H1 (cell line): Measurements from ENCODE around the gene MBOAT1. TPM values are rescaled to one million over a fixed set of nuclear protein-coding genes. Genes with fewer than 3 reads are reported as not detected.

Experiments used
- CEBPB ChIP-seq: IDR thresholded peaks from 2 replicates; pipeline ENCODE4 v1.6.1; 2012; ENCODE audit warnings: low read depth, low read length
- KDM5A ChIP-seq: fragments of 200-600 bp; IDR thresholded peaks from 2 replicates; pipeline ENCODE4 v1.7.1; 2012; ENCODE audit warnings: mild to moderate bottlenecking, low read length, inconsistent platforms, mixed read lengths
- POLR2A ChIP-seq, 2 experiments: IDR thresholded peaks; 1 replicate in 1 of 2; 2 replicates in 1 of 2; pipeline ENCODE4 v1.6.1; 2011; ENCODE audit warnings: low read depth in 2 of 2, low read length in 2 of 2, mild to moderate bottlenecking in 2 of 2; ENCODE audit errors: control extremely low read depth in 1 of 2
- RAD21 ChIP-seq, 2 experiments: IDR thresholded peaks in 1 of 2; conservative IDR thresholded peaks in 1 of 2; 2 replicates each; pipeline ENCODE4 v1.6.1; 2011; ENCODE audit warnings: low read depth in 2 of 2, low read length in 2 of 2, improper control_type of control experiment in 1 of 2, inconsistent platforms in 1 of 2, mild to moderate bottlenecking in 1 of 2, moderate library complexity in 1 of 2
- RBBP5 ChIP-seq: IDR thresholded peaks from 2 replicates; pipeline ENCODE4 v1.7.1; 2012; ENCODE audit warnings: low read depth, mild to moderate bottlenecking, inconsistent platforms, low read length, moderate library complexity, borderline replicate concordance
- SIRT6 ChIP-seq: IDR thresholded peaks from one replicate; pipeline ENCODE4 v1.7.1; 2012; ENCODE audit warnings: low read length, inconsistent platforms
- USF2 ChIP-seq: IDR thresholded peaks from 2 replicates; pipeline ENCODE4 v1.6.1; 2011; ENCODE audit warnings: low read length, improper control_type of control experiment
- polyA plus RNA-seq, 7 experiments: library from polyadenylated mRNA; depleted of rRNA in 3 of 7; stranded (reverse) in 5 of 7; unstranded in 2 of 7; fragments of >200 nt in 5 of 7; fragments of 200-250 nt in 2 of 7; gene quantifications; 1 replicate in 5 of 7; 2 replicates in 1 of 7; 4 replicates in 1 of 7; pipeline versions ENCODE4 v1.2.1 to v1.2.3, GENCODE V29; 2011 to 2013; ENCODE audit warnings: missing spikeins in 2 of 7, mixed read lengths in 2 of 7
- total RNA-seq: library from RNA; stranded (reverse); fragmentation: NEBNext Ultra II Directional; extraction: Animal tissue kit (Norgen Biotek cat#: 25700); gene quantifications from 2 replicates; pipeline ENCODE4 v1.2.1, GENCODE V29; 2021
- TF ChIP-seq, protein P1 (sequence below), 3 experiments: IDR thresholded peaks; 1 replicate in 2 of 3; 2 replicates in 1 of 3; pipeline versions ENCODE4 v1.5.1 to v1.6.1; 2011; ENCODE audit warnings: low read length in 3 of 3, mild to moderate bottlenecking in 3 of 3, inconsistent platforms in 2 of 3, low read depth in 1 of 3, moderate library complexity in 1 of 3; ENCODE audit not compliant: insufficient read depth in 1 of 3; ENCODE audit errors: control extremely low read depth in 1 of 3

MBOAT1 gene
- total and polyA plus RNA-seq, 2 of the 8 experiments (the other 6 are each of a cell fraction or from before 2014, with no cell fraction given) = 4.9 to 19.5 TPM

GRCh38 chr6:20251525-20251924 lies 39.3 kb upstream of the MBOAT1 start (continued):
- TF ChIP-seq, protein P1, sequence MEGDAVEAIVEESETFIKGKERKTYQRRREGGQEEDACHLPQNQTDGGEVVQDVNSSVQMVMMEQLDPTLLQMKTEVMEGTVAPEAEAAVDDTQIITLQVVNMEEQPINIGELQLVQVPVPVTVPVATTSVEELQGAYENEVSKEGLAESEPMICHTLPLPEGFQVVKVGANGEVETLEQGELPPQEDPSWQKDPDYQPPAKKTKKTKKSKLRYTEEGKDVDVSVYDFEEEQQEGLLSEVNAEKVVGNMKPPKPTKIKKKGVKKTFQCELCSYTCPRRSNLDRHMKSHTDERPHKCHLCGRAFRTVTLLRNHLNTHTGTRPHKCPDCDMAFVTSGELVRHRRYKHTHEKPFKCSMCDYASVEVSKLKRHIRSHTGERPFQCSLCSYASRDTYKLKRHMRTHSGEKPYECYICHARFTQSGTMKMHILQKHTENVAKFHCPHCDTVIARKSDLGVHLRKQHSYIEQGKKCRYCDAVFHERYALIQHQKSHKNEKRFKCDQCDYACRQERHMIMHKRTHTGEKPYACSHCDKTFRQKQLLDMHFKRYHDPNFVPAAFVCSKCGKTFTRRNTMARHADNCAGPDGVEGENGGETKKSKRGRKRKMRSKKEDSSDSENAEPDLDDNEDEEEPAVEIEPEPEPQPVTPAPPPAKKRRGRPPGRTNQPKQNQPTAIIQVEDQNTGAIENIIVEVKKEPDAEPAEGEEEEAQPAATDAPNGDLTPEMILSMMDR (IDR thresholded peaks at IDR 0.05; ENCODE audit: control extremely low read depth in 1 of 3, insufficient read depth in 1 of 3, low read depth in 1 of 3, low read length in 3 of 3) = no peak
- TF ChIP-seq KDM5A = no peak
- no peak for TF ChIP-seq RBBP5
- TF ChIP-seq SIRT6 = no peak
- no peak for TF ChIP-seq CEBPB
- no peak for TF ChIP-seq USF2
- TF ChIP-seq RAD21 (IDR thresholded peaks at IDR 0.05 in 1 of 2, conservative IDR thresholded peaks at IDR 0.05 in 1 of 2; ENCODE audit: low read depth in 2 of 2, low read length in 2 of 2) = no peak
- no peak for TF ChIP-seq POLR2A (IDR thresholded peaks at IDR 0.05; ENCODE audit: control extremely low read depth in 1 of 2, low read depth in 2 of 2, low read length in 2 of 2)
- TF ChIP-seq, all 59 proteins: peak for 0
